ENCODE data around the gene SPRED1. TPM values are rescaled to one million over a fixed set of nuclear protein-coding genes. Genes with fewer than 3 reads are reported as not detected.

Gene SPRED1
- total and polyA plus RNA-seq, 9 of the 15 experiments (the other 6 are each of a cell fraction or from before 2014, with no cell fraction given): 2.8 to 17.4 (median 7.9) TPM

GRCh38 chr15:38344351-38344750, 91.7 kb downstream of the SPRED1 start:
- no peak for DNase-seq (ENCODE audit: extremely low read depth in 1 of 4, low spot score in 3 of 4)
- ChIA-PET POLR2A (no interaction called here), CTCF (ENCODE audit: low intra/inter-chr PET ratio) (no interaction called here)
- H3K27me3 ChIP-seq (ENCODE audit: control insufficient read depth in 2 of 2, insufficient read depth in 2 of 2, low read length in 2 of 2): no peaks in the 10 kb centered on the region
- TF ChIP-seq KAT2B (IDR thresholded peaks at IDR 0.05; ENCODE audit: low read depth, low read length) (no peak), TAF9B (IDR thresholded peaks at IDR 0.05; ENCODE audit: partially characterized antibody) (no peak), ZNF707 (CRISPR knock-in tag; conservative IDR thresholded peaks at IDR 0.05) (no peak), ETV1 (tag; conservative IDR thresholded peaks at IDR 0.05; ENCODE audit: low read depth) (no peak)
- intact Hi-C loops (cut with micrococcal nuclease): no loop called here
- no peaks in the 10 kb centered on the region for H4K20me1 ChIP-seq (replicated peaks; ENCODE audit: control insufficient read depth, insufficient read depth, low read length)
- H3K36me3 ChIP-seq (ENCODE audit: control insufficient read depth, insufficient read depth, low read length): peaks cover 19% of the 10 kb centered on the region; the same call in 2 of the 3 replicates
- no TSS peak for BruUV-seq (replicated peaks)
- no peak overlapping the region for H3K9ac ChIP-seq (ENCODE audit: insufficient read depth in 1 of 2, low read depth in 2 of 2, low read length in 2 of 2)
- H3K9me1 ChIP-seq (ENCODE audit: control insufficient read depth, insufficient read depth, low read length): no peaks in the 10 kb centered on the region
- 97% methylated on average over 2 of the region's 2 CpGs for WGBS (ENCODE audit: insufficient coverage, low coverage, missing lambda C conversion rate)
- in situ Hi-C loops (cut with MboI): no loop called here
- no peak for ATAC-seq
- H3K4me2 ChIP-seq (ENCODE audit: insufficient read depth, low read length): no peak overlapping the region
- H3K79me2 ChIP-seq (ENCODE audit: control insufficient read depth, insufficient read depth, low read length): no peaks in the 10 kb centered on the region
- H3K27ac ChIP-seq (ENCODE audit: extremely low read depth, low read depth, low read length): no peak overlapping the region
- H3K9me3 ChIP-seq (replicated peaks; ENCODE audit: control insufficient read depth, insufficient read depth, low read depth, low read length): no peaks in the 10 kb centered on the region
- no peak overlapping the region for H3K4me3 ChIP-seq
- H3K4me1 ChIP-seq (replicated peaks in 1 of 2; ENCODE audit: control insufficient read depth in 2 of 2, insufficient read depth in 2 of 2, low read length in 2 of 2): no peaks in the 10 kb centered on the region
- peak; percentile 42 for FAIRE-seq
- no peak overlapping the region for H2AFZ ChIP-seq (ENCODE audit: low read depth, low read length)

DNA sequence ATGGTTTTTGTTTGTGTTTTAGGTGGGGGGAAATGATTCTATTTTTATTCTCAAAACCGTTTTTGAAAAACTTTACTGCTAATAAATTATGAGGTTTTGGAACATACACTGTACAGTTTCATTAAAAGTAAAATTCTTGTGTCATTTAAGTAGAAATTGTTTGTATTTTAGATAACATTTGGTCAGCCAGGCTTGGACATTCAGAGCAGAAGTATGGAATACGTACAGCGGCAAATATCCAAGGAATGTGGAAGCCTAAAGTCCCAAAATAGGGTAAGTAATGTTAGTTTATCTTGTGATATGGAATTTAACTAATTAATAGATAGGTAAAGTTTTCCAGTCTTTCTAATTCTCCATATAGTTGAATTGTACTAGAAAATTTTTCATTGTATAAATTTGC, 96.6 kb downstream of the SPRED1 start:
- Histone ChIP-seq H2AFZ (ENCODE audit: low read depth, low read length) (no peak overlapping the region), H3K9me1 (ENCODE audit: control insufficient read depth, insufficient read depth, low read length) (no peaks in the 10 kb centered on the region), H3K79me2 (ENCODE audit: control insufficient read depth, insufficient read depth, low read length) (no peaks in the 10 kb centered on the region), H3K27me3 (ENCODE audit: control insufficient read depth in 2 of 2, insufficient read depth in 2 of 2, low read length in 2 of 2) (no peaks in the 10 kb centered on the region), H3K4me3 (no peak overlapping the region), H3K36me3 (ENCODE audit: control insufficient read depth, insufficient read depth, low read length) (peaks cover 35% of the 10 kb centered on the region; the same call in 2 of the 3 replicates), H3K9ac (ENCODE audit: insufficient read depth in 1 of 2, low read depth in 2 of 2, low read length in 2 of 2) (no peak overlapping the region), H3K4me2 (ENCODE audit: insufficient read depth, low read length) (no peak overlapping the region), H3K4me1 (replicated peaks in 1 of 2; ENCODE audit: control insufficient read depth in 2 of 2, insufficient read depth in 2 of 2, low read length in 2 of 2) (no peaks in the 10 kb centered on the region), H3K27ac (ENCODE audit: extremely low read depth, low read depth, low read length) (no peak overlapping the region), H4K20me1 (replicated peaks; ENCODE audit: control insufficient read depth, insufficient read depth, low read length) (no peaks in the 10 kb centered on the region), H3K9me3 (replicated peaks; ENCODE audit: control insufficient read depth, insufficient read depth, low read depth, low read length) (no peaks in the 10 kb centered on the region)
- DNase-seq (ENCODE audit: extremely low read depth in 1 of 4, low spot score in 3 of 4) (no peak), ATAC-seq (no peak), FAIRE-seq (no peak)
- BruUV-seq (replicated peaks): no TSS peak
- ChIA-PET POLR2A (interaction anchor here (1.3 kb wide), 1 partner anchor 10 kb away, joined by 3 read pairs; no protein-coding TSS in a partner anchor), CTCF (ENCODE audit: low intra/inter-chr PET ratio) (no interaction called here)
- WGBS (ENCODE audit: insufficient coverage, low coverage, missing lambda C conversion rate): 74% methylated on average over 3 of the region's 3 CpGs
- in situ Hi-C loops (cut with MboI) (no loop called here), intact Hi-C loops (cut with micrococcal nuclease) (no loop called here)
- TF ChIP-seq ZNF507 (tag; conservative IDR thresholded peaks at IDR 0.05) (no peak), HDAC6 (IDR thresholded peaks at IDR 0.05; ENCODE audit: low read depth, low read length) (no peak), PTBP1 (IDR thresholded peaks at IDR 0.05; ENCODE audit: low read depth, low read length) (no peak), HMGN3 (IDR thresholded peaks at IDR 0.05; ENCODE audit: borderline replicate concordance, extremely low read depth, insufficient read length, low read depth, low read length) (no peak), ZNF445 (CRISPR knock-in tag; IDR thresholded peaks at IDR 0.05; ENCODE audit: low read depth) (no peak)
- TF ChIP-seq, protein P1, sequence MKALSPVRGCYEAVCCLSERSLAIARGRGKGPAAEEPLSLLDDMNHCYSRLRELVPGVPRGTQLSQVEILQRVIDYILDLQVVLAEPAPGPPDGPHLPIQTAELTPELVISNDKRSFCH (CRISPR knock-in tag; IDR thresholded peaks at IDR 0.05): no peak
- TF ChIP-seq, protein P1 (tag; IDR thresholded peaks at IDR 0.05): no peak
- TF ChIP-seq, protein P2, sequence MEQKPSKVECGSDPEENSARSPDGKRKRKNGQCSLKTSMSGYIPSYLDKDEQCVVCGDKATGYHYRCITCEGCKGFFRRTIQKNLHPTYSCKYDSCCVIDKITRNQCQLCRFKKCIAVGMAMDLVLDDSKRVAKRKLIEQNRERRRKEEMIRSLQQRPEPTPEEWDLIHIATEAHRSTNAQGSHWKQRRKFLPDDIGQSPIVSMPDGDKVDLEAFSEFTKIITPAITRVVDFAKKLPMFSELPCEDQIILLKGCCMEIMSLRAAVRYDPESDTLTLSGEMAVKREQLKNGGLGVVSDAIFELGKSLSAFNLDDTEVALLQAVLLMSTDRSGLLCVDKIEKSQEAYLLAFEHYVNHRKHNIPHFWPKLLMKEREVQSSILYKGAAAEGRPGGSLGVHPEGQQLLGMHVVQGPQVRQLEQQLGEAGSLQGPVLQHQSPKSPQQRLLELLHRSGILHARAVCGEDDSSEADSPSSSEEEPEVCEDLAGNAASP (IDR thresholded peaks at IDR 0.05): no peak
